Measurements from ENCODE around the gene XPNPEP3.

DNA sequence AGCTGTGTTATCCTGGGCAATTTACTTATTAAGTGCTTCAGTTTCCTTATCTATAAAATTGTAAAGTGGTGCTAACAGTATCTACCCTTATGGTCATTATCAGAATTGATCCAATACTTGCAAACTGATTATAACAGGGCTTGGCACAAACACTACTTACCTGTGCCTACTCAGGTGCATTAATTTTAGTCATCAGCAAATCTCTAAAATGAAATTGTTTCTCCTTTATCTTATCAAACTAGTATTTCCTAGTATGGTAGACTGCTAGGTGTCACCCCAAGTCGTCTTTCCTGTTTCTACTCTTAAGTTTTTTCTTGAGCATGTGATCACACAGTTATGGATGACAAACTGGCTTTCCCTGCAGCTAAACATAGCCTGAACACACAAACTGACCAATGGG is 33.5 kb upstream of the XPNPEP3 start:
- TF ChIP-seq, protein P1, sequence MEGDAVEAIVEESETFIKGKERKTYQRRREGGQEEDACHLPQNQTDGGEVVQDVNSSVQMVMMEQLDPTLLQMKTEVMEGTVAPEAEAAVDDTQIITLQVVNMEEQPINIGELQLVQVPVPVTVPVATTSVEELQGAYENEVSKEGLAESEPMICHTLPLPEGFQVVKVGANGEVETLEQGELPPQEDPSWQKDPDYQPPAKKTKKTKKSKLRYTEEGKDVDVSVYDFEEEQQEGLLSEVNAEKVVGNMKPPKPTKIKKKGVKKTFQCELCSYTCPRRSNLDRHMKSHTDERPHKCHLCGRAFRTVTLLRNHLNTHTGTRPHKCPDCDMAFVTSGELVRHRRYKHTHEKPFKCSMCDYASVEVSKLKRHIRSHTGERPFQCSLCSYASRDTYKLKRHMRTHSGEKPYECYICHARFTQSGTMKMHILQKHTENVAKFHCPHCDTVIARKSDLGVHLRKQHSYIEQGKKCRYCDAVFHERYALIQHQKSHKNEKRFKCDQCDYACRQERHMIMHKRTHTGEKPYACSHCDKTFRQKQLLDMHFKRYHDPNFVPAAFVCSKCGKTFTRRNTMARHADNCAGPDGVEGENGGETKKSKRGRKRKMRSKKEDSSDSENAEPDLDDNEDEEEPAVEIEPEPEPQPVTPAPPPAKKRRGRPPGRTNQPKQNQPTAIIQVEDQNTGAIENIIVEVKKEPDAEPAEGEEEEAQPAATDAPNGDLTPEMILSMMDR (IDR thresholded peaks at IDR 0.05) = no peak
- no peak for TF ChIP-seq POLR2A (IDR thresholded peaks at IDR 0.05)

Measured in suprapubic skin (tissue), 3 donors.